GM21825 (cell line): ENCODE results near the gene SYNPO2L.

Experiments used
- ATAC-seq: cut with Tn5 transposase; IDR thresholded peaks from one replicate; pipeline ENCODE4 v1.9.1; 2021; ENCODE audit warnings: mild to moderate bottlenecking, moderate library complexity; ENCODE audit not compliant: unreplicated experiment

The SYNPO2L gene

DNA sequence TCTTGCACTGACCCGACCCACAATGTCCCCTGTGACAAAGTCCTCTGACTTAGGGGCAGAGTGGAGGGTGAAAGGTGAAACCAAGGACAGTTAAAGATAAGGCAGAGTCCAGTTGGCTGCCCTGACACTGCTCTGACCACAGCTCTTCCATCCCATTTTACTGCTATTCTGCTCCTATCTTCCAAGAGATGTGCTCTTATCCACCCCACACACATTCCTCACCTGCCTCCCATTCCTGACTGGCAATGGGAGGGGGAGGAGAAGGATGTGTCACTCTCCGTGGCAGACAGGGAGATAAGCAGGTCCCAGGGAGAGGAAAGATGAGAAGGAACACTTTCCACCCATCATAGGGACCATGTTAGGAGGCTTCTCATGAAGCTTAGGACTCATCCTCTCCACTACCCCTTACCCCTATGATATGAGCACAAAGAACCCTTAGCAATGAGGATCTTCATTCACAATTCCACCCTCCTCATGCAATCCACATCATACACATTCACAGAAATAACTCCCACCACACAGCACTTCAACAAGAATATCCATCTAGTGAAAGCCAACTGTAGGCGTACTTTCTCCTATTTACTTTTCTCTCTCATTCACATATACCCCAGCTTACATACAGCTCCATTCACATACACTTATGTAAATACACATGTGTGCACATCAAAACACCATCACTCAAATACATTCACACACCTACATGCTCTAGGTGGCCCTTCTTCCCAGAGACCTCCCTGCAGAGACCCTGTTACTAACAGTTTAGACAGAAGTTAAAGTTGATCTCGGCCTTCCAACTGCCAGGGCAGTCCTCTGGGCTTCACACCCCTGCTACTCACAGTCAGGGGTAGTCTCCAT is 6.6 kb downstream of the SYNPO2L start:
- no peak for ATAC-seq

DNA sequence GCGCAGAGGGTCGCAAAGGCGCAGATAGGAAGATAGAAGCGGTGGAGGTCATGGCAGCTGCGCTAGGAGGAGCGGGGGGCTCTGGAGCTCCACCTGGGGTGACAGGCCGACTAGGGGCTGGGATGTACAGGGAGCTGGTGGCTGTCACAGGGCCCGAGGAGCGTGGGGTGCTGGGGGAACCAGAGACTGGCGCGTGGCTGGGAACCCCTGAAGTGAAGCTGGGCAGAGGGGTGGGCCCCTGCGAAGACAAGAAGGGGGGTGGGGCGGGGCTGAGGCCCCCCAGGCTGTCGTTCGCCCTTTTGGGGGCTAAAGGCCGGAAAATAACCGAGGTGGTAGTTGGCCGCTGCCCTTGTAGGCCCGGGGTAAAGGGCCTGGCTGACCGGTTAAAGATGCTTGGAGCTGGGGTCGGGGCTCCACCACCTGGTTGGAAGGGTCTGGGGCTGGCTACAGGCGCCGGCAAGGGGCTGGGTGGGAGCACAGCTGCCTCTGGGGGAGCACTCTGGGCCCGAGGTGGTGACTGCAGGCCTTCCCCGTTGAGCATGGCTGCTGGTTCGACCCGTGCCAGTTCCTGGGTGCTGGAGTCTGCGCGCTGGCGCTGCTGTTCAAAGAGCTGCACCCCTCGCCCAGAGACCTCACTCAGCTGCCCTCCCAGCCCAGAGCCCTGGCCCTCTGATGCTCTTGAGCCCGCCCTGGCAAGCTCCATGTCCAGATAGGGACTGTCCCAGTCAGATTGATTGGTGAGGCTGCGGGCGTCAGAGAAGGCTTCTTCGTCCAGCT is 7.8 kb downstream of the SYNPO2L start:
- ATAC-seq: no peak

DNA sequence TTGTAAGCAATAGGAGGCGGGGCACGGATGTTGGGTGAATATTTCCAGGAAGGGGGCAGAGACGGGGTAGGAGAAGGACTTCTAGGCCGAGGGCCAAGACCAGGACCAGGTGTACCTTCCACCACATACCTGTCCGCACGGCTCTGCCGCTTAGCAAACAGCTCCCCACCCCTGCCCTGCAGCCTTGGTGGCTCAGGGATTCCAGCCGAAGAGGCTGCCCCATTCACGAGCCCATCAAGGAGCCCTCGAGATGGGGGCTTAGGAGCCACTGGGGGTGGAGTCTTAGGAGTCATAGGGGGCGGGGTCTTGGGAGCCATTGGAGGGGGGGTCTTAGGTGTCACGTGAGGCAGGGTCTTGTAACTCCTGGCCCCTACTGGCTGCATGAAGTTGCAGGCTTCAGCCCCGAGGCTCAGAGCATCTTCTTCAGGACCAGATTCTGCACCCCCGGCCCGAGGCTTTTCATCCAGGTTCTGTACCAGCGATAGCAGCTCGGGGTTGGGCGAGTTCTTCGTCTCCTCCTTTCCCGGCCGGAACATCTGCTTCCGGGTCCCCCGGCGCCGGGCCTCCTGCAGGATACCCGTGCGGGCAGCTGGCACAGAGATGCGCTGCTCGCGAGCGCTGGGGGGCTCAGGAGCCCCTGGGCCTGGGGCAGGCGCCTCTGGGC is 8.5 kb downstream of the SYNPO2L start:
- no peak for ATAC-seq

DNA sequence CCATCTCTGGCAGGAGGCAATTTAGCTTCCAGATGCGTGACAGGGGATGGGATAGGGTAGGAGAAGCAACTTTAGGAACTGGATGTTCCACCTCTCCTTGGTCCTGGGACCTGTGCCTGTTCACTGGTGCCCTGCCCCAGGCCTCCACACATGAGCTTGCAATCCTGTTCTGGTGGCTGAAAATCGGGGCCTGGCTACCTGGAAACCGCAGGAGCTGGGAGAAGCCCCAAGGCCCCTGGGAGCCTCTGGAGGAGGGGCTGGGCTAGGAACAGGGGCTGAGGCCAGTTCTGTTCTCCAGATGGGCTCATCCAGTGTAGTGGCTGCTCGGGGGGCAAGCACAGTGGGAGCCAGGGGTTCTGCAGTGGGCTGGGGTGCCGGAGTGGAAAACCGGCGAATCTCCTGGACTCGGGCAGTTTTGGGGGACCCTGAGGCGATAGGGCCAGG is 9.2 kb downstream of the SYNPO2L start:
- ATAC-seq: no peak

DNA sequence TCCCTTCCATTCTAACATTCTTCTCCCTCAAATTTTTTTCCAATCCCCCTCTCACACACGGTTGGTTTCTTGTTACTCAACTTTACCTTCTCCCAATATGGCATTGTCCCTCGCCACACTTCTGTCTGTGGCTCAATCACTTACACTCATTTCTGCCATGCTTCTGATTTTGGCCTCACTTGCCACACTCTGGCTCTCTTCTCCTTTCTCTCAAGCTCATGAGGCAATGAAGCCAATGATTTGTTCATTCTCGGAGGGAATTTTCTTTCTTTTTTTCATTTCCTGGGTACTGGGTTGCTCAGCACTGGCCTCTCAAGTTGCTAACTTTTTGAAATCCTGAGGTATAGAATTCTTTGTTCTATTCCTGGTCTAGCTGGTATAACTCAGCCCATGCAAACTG is 10.6 kb downstream of the SYNPO2L start:
- no peak for ATAC-seq

DNA sequence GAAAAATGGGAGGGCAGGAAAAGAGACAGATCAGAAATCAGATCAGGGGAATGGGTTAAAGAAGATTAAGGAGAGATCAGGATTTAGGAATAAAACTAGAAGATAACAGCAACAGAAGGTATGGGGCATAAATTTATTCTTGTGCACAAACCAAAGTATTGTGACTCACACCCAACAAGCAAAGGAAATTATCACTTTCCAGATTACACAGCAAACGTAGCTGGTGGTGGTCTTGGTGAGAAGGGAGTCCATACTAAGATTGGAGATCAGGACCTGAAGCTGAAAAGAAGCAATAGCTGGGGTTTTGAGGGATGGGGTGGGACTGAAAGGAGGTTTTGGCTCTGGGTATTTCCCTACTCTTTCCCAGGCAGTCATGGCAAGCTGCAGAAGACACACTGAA is 11.1 kb downstream of the SYNPO2L start:
- no peak for ATAC-seq

DNA sequence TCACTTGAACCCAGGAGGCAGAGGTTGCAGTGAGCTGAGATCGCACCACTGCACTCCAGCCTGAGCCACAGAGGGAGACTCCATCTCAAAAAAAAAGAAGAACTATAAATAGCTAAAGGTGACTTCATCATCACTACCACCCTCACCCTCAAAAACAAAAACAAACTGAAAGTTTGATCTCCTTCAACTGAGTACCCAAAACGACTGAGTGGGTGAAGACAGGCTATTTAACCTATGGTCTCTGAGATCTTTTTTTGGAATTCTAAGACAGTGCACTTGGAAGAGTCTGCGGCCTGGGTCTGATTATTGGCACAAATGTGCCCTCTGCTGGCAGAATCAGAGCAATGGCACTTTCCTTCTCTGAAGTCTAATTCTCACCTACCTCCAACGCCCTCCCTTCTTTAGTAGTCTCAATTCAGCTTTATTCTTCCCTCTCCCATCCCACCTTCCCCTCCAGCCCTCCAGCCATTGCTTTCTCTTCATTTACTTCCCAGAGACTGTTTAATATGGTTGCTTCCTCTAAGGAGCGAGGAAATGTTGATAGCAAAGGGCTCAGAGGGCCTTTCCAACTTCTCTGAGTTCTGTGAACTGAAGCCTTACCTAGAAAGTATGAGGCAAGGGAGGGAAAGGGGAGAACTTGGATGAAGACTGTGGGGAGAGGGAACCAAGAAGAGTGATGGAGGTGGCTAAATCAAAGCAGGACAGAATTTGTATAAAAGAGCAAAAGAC is 11.7 kb downstream of the SYNPO2L start:
- no peak for ATAC-seq

DNA sequence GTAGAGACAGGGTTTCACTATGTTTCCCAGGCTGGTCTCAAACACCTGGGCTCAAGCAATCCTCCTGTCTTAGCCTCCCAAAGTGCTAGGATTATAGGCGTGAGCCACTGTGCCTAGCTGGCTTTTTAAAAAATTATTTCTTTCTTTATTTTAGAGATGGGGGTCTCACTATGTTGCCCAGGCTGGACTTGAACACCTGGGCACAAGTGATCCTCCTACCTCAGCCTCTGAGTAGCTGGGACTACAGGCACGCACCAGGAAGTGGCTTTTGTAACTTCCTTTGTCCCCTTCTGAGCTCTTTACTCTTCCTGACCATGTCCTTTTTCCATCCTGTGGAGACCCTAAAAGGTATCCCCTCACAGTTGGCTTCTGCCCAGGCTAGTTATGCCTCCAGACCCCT is 12.5 kb downstream of the SYNPO2L start:
- no peak for ATAC-seq

DNA sequence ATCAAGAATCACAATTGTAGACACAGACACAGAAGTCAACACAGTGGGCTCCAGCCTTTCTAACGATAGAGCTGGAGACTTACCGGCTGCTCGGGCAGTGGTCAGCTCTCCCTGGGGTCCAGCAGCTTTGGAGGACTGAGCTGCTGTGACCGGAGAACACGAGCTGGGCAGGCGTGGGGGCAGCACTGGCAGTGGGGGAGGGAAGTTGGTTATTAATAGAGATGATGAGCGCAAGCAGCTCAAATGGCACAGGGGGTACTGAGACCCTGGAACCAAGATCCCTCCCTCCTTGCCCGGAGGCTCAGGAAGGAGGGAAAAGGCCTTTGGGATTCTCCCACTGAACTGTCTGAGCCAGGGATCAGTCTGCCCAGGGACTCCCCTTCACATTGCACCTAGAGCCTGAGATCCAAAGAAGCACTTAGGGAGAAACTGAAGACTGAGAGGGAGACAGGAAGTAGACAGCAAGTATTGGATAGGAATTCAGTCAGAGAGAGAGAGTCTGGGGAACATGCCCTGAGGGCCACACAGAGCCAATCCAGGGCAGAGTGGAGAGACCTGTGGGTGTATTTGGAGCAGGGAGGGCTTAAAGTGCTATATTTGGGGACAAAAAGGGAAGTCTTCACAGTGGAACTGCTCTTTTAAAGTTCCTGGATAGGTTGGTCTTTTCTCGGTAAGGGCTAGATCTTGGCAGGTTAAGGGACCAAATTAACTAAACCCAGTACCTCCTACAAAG is 14.3 kb downstream of the SYNPO2L start, which contains the start of gene MYOZ1:
MYOZ1 (minus strand) TSS at position 147 of the 733 bp plus-strand sequence. CDS start 1,457 bp downstream, outside the sequence.
- no peak for ATAC-seq

DNA sequence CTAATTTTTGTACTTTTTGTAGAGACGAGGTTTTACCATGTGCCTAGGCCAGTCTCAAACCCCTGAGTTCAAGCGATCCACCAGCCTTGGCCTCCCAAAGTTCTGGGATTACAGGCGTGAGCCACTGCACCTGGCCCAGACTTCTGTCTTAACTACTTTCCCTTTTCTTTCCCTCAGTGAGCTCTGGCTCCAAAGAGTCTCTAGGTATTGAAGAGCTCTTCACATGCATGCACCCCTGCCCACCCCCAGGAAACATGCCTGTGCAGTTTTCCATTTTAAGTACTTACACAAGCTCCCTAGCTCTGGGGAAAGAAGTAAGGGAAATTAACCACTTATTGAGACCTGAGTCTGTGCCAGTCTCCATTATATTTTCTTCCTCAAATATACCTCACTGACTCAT is 16.5 kb downstream of the SYNPO2L start:
- ATAC-seq: no peak

DNA sequence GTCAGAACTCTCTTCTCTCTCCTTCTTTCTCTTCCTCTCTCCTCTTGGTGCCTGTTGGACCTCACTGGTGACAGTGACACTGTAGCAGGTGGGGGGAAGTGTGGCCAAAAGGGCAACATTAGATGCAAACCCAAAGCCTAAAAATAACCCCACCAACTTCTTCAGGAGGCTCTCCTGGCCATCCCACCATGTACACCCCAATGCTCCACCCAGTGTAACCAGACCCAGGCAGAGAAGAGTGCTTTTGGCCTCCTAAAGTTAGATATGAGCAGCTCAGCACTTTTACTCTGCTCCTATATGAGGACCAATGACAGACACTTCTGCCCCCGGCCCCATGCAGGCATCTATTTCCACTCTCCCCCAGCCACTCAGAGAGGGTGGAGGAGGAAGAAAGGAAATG is 20.0 kb downstream of the SYNPO2L start:
- no peak for ATAC-seq

DNA sequence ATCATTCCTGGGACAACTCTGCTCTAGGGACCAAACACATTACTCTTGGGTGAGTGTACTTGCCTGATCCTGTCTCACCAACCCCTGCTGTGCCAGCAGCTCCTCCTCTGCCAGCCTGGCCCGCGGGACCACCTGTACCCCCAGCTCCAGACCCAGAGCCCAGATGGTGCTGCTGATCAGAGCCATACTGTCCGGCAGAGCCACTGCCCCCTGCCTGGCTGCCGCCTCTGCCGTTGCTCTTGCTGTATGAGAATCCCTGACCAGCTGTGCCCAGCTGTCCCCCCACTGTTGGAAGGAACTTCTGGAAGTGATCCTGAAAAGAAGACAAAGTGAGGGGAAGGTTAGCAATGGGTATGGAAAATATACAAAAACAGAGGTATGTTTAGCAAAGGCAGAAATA is 21.4 kb downstream of the SYNPO2L start:
- no peak for ATAC-seq

DNA sequence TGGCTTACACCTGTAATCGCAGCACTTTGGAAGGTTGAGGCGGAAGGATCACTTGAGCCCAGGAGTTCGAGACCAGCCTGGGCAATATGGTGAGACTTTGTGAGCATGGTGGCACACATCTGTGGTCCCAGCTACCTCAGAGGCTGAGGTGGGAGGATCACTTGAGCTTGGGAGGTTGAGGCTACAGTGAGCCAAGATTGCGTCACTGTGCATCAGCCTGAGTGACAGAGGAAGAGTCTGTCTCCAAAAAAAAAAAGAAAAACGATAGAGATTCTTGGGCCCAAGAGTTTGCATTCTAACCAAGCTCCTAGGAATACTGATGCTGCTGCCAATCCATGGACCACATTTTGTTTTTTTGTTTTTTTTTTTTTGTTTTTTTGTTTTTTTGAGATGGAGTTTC is 26.7 kb downstream of the SYNPO2L start:
- ATAC-seq: no peak

DNA sequence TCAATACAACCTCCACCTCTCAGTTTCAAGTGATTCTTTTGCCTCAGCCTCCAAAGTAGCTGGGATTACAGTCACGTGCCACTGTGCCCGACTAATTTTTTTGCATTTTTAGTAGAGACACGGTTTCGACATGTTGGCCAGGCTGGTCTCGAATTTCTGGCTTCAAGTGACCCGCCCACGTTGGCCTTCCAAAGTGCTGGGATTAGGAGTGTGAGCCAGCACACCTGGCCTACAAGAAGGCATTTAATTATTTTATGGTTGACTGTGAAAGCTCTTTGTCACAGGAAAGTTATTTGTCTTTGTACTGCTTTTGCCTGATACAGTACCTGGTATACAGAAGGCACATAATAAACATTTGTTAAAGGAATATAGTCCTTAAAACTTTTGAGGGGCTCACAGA is 27.4 kb downstream of the SYNPO2L start:
- no peak for ATAC-seq

DNA sequence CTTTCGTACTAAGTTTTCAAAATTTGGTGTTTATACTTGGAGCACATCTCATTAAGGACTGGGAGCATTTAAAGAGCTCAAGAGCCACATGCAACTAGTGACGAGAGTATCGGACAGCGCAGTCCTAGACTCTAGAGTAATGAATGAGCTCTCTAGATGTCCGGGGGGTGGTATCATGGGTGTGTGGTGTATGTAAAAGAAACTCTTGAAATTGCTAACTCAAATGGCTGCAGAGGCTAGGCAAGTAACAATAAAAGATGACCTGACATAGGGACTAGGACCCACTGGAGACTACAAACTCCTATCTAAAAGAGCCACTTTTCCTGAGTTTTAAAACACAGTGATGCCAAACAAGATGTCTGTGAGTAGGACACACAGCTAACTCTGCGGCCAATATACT is 28.5 kb downstream of the SYNPO2L start:
- no peak for ATAC-seq

DNA sequence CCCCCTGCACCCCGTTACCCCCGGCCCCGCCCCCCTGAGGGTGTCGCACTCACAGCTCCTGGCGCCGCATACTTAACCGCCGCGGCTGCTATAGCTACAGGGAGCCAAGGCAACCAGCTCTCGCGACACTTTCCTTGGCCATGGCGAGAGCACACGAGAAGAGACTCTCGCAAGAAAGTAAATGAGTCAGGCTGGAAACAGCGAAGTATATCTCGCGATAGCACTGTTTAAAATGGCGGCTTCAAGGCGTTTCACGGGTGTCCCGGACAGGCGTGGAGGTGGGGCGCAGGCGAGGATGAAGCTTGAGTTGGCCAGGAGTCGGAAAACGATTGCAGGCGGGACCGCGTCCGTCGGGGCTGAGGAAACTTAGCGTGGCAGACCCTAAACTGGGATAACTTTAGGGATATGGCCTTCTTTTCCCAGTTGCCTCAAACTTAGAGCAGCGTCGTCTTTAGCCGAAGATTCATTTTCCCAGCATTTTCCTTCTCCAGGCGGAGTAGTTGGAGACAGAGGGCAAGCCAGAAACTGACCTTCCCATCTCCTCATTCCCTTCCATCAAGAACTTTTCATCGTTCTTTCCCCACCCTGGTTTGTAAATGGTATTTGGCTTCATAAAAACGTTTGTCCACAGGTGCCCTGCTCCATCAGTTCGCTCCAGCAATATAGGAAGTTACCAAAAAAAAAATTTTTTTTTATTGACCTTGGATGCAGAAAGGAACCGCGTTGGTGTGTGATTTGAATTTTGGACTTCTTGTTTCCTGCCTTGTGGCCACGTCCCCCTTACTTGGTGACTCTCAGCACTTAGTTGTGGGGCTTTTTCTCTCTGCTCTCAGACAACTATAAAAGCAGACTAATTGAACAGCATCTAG is 29.7 kb downstream of the SYNPO2L start:
- ATAC-seq: peak; percentile 95

DNA sequence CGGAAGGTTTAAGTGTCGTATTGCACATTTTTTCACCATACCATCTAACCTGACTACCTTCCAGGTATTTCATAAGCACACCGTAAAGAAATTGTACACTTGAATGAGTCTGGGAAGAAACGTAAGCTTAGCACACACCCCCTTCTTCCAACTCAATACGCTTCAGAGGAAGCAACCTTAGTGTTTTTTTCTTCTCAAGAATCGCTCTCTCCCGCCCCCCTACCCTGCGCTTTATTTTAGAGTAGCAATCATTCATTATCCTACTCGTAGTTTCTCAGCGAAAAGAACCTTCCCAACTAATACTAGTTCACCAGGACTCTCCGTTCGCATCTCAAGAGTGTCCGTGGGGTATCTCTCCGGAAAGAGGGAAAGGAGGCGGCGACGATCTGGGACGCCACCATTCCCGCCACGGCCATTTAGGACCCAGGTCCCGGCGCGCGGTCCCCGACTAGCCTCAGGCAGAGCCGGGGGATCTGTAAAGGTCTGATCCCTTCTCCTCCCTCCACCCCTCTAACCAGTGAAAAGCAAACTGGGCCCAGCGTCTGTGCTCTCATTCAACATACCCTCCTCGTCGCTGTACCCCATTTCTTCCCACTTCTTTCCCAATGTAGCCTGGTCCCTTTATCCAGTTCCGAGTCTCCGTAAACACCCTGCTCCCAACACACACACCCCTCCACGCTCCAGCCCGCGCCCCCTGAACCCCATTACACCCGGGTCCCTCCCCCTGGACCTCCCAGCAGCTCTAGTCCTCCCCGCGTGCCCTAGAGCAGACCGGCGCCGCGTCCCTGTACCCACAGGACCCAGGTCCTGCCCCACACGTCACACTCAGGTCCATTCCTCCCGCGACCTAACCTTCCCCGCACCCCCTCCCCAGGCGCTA is 30.6 kb downstream of the SYNPO2L start:
- ATAC-seq: no peak

DNA sequence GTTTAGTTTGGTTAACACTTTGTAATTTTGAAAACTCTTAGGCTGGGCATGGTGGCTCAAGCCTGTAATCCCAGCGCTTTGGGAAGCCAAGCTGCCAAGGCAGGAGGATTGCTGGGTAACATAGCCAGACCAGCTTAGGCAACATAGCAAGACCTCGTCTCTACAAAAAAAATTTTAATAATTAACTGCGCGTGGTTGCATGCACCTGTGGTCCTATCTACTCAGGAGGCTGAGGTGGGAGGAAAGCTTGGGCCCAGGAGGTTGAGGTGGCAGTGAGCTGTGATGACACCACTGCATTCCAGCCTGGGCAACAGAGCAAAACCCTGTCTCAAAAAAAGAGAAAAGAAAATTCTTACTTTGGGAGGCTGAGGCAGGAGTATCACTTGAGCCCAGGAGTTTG is 32.8 kb downstream of the SYNPO2L start:
- no peak for ATAC-seq
